ENCODE data around the gene ATG2B. TPM values are rescaled to one million over a fixed set of nuclear protein-coding genes. Genes with fewer than 3 reads are reported as not detected.

The ATG2B gene
- total and polyA plus RNA-seq, 2 donors (not counting 3 experiments of a cell fraction or from before 2014, with no cell fraction given) = 5.9 to 17.8 TPM

- H3K36me3 ChIP-seq (ENCODE audit: control insufficient read depth in 2 of 2, extremely low read depth in 1 of 2, insufficient read depth in 2 of 2, low read length in 2 of 2) = no peaks in the 10 kb centered on the region
- H3K9me3 ChIP-seq (replicated peaks; ENCODE audit: control insufficient read depth, insufficient read depth, low read length) = no peaks in the 10 kb centered on the region
- no peak overlapping the region for H3K9ac ChIP-seq (replicated peaks; ENCODE audit: extremely low read depth, insufficient read depth, low read length)
- H4K20me1 ChIP-seq (replicated peaks; ENCODE audit: control insufficient read depth, extremely low read depth, insufficient read depth, low read length) = no peaks in the 10 kb centered on the region
- TF ChIP-seq GATA2 (IDR thresholded peaks at IDR 0.05; ENCODE audit: insufficient read depth, insufficient read length, low read depth, low read length) (no peak), FOS (IDR thresholded peaks at IDR 0.05; ENCODE audit: borderline replicate concordance, insufficient read depth, low read length) (no peak), EZH2 (IDR thresholded peaks at IDR 0.05; ENCODE audit: borderline replicate concordance, low read depth, low read length, severe bottlenecking) (no peak), POLR2AphosphoS5 (IDR thresholded peaks at IDR 0.05; ENCODE audit: insufficient read depth, low read depth, low read length) (no peak), POLR2A (IDR thresholded peaks at IDR 0.05; ENCODE audit: low read depth, low read length) (no peak), MYC (IDR thresholded peaks at IDR 0.05; ENCODE audit: low read depth, low read length) (no peak), JUN (IDR thresholded peaks at IDR 0.05; ENCODE audit: borderline replicate concordance, insufficient read depth, insufficient read length, low read depth) (no peak)
- TF ChIP-seq, protein P1, sequence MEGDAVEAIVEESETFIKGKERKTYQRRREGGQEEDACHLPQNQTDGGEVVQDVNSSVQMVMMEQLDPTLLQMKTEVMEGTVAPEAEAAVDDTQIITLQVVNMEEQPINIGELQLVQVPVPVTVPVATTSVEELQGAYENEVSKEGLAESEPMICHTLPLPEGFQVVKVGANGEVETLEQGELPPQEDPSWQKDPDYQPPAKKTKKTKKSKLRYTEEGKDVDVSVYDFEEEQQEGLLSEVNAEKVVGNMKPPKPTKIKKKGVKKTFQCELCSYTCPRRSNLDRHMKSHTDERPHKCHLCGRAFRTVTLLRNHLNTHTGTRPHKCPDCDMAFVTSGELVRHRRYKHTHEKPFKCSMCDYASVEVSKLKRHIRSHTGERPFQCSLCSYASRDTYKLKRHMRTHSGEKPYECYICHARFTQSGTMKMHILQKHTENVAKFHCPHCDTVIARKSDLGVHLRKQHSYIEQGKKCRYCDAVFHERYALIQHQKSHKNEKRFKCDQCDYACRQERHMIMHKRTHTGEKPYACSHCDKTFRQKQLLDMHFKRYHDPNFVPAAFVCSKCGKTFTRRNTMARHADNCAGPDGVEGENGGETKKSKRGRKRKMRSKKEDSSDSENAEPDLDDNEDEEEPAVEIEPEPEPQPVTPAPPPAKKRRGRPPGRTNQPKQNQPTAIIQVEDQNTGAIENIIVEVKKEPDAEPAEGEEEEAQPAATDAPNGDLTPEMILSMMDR (IDR thresholded peaks at IDR 0.05; ENCODE audit: extremely low read depth in 1 of 2, insufficient read depth in 1 of 2, low read depth in 1 of 2, low read length in 2 of 2) = no peak
- TF ChIP-seq, protein P2, sequence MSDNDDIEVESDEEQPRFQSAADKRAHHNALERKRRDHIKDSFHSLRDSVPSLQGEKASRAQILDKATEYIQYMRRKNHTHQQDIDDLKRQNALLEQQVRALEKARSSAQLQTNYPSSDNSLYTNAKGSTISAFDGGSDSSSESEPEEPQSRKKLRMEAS (IDR thresholded peaks at IDR 0.05; ENCODE audit: insufficient read depth, insufficient read length) = no peak
- H3K4me2 ChIP-seq (ENCODE audit: insufficient read depth, low read length) = no peak overlapping the region
- H3K4me1 ChIP-seq (ENCODE audit: control insufficient read depth, extremely low read depth, insufficient read depth, low read length) = no peaks in the 10 kb centered on the region
- no peak overlapping the region for H2AFZ ChIP-seq (ENCODE audit: low read depth, low read length)
- dilution Hi-C loops (cut with MboI; ENCODE audit: extremely low pct_ligation_motif_present, low sequenced_read_pairs) = no loop called here
- intact Hi-C loops (cut with micrococcal nuclease) = no loop called here
- no peak overlapping the region for H3K4me3 ChIP-seq (replicated peaks in 1 of 3; ENCODE audit: insufficient read depth in 1 of 3, low read depth in 1 of 3, low read length in 3 of 3)
- H3K27ac ChIP-seq (ENCODE audit: insufficient read depth, low read depth, low read length) = no peak overlapping the region
- DNase-seq (ENCODE audit: low read depth, low spot score) = no peak
- no peak for FAIRE-seq
- ChIA-PET CTCF (no interaction called here), POLR2A (no interaction called here)
- no TSS peak for BruUV-seq (replicated peaks)
- no peaks in the 10 kb centered on the region for H3K9me1 ChIP-seq (replicated peaks; ENCODE audit: control insufficient read depth, extremely low read depth, insufficient read depth, low read length)
- no peaks in the 10 kb centered on the region for H3K27me3 ChIP-seq (ENCODE audit: control insufficient read depth in 2 of 2, insufficient read depth in 2 of 2, low read length in 2 of 2)
- no peaks in the 10 kb centered on the region for H3K79me2 ChIP-seq (ENCODE audit: control insufficient read depth, insufficient read depth, low read length)
Measured at GRCh38 chr14:96267336-96267735, 95.8 kb downstream of the ATG2B start.

Data from endothelial cell of umbilical vein (primary cell).